RWPE2 (cell line): ENCODE results near the gene TBC1D21.

Experiments used
- ATAC-seq: fragments of 200-7000 bp; cut with Tn5 transposase; 3 replicates; pipeline ENCODE4 v1.9.1; 2021; ENCODE audit warnings: low read depth
- DNase-seq: peaks from one replicate; pipeline ENCODE4 v3.0.0-alpha.2; 2020; ENCODE audit warnings: low spot score
- H3K27ac ChIP-seq: fragments of 450-650 bp; 2 replicates; pipeline ENCODE4 v1.5.1; 2017; ENCODE audit warnings: mild to moderate bottlenecking; ENCODE audit not compliant: poor library complexity, severe bottlenecking
- H3K27me3 ChIP-seq: fragments of 250-450 bp; sonication (Bioruptor Pico); 2 replicates; pipeline ENCODE4 v1.5.1; 2021; ENCODE audit warnings: mild to moderate bottlenecking, moderate library complexity; ENCODE audit not compliant: insufficient read depth, poor library complexity, severe bottlenecking
- H3K36me3 ChIP-seq: fragments of 250-450 bp; sonication (Bioruptor Pico); 2 replicates; pipeline ENCODE4 v1.5.1; 2020; ENCODE audit warnings: low read depth, mild to moderate bottlenecking, moderate library complexity
- H3K4me1 ChIP-seq: fragments of 250-450 bp; sonication (Bioruptor Pico); 2 replicates; pipeline ENCODE4 v1.5.1; 2021; ENCODE audit warnings: mild to moderate bottlenecking, moderate library complexity; ENCODE audit not compliant: insufficient read depth, poor library complexity, severe bottlenecking
- H3K4me3 ChIP-seq: fragments of 250-450 bp; sonication (Bioruptor Pico); 2 replicates; pipeline ENCODE4 v1.5.1; 2021; ENCODE audit warnings: mild to moderate bottlenecking, moderate library complexity; ENCODE audit not compliant: severe bottlenecking
- H3K9me3 ChIP-seq: fragments of 250-450 bp; sonication (Bioruptor Pico); 2 replicates; pipeline ENCODE4 v1.5.1; 2021; ENCODE audit warnings: mild to moderate bottlenecking, moderate library complexity; ENCODE audit not compliant: severe bottlenecking
- TF ChIP-seq, protein P1 (sequence below): fragments of 450-650 bp; IDR thresholded peaks from one replicate; pipeline ENCODE4 v1.5.1; 2017; ENCODE audit warnings: mild to moderate bottlenecking, moderate library complexity; ENCODE audit not compliant: poor library complexity, severe bottlenecking

The TBC1D21 gene

DNA sequence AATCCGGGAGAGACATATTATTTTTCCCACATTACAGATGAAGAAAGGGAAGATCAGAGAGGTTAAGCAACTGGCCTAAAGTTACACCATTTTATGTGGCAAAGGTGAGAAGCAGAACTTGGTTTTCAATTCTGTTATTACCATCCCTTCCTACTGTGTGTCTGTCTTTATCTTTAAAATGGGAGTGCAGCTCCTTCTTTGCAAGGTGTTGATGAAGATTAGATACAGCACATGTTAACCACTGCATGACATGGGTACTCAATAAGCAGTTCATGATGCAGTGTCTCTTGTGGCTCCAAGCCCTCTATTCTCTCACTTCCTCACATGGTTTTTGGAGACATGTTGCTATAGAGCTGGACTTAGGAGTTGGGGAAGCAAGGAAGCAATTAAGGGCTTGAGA lies 23.1 kb upstream of the TBC1D21 start:
- TF ChIP-seq, protein P1, sequence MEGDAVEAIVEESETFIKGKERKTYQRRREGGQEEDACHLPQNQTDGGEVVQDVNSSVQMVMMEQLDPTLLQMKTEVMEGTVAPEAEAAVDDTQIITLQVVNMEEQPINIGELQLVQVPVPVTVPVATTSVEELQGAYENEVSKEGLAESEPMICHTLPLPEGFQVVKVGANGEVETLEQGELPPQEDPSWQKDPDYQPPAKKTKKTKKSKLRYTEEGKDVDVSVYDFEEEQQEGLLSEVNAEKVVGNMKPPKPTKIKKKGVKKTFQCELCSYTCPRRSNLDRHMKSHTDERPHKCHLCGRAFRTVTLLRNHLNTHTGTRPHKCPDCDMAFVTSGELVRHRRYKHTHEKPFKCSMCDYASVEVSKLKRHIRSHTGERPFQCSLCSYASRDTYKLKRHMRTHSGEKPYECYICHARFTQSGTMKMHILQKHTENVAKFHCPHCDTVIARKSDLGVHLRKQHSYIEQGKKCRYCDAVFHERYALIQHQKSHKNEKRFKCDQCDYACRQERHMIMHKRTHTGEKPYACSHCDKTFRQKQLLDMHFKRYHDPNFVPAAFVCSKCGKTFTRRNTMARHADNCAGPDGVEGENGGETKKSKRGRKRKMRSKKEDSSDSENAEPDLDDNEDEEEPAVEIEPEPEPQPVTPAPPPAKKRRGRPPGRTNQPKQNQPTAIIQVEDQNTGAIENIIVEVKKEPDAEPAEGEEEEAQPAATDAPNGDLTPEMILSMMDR, result no peak
- DNase-seq, result no peak
- H3K36me3 ChIP-seq, result no peaks in the 10 kb centered on the region

DNA sequence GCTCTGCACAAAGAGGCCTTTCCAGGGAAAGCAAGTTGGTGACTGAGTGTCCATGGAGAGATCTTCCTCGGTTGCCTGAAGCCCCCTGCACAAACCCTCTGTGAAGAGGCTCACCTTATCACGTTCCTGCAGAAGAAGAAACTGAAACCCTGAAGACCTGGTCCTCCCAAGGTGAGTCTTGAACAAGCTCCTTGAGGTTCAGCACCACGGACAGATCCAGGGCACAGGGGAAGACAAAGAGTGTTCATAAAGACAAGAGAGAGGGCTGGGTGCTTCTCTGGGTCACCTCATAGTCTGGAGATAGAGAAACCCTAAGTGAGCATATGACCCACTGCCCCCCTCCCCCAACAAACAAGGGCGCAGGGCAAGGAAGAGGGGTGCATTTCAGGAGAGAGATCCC lies 21.7 kb upstream of the TBC1D21 start:
- no peak overlapping the region for H3K4me3 ChIP-seq
- H3K27ac ChIP-seq, result no peak overlapping the region
- H3K27me3 ChIP-seq, result no peaks in the 10 kb centered on the region
- DNase-seq (peak; percentile 75), ATAC-seq (peak; percentile 59; the same call in 2 of the 3 replicates)
- H3K4me1 ChIP-seq, result no peaks in the 10 kb centered on the region
- TF ChIP-seq, protein P1, result no peak
- no peaks in the 10 kb centered on the region for H3K9me3 ChIP-seq
- H3K36me3 ChIP-seq, result no peaks in the 10 kb centered on the region

More for the DNA sequence above, 23.1 kb upstream of the TBC1D21 start:
- Histone ChIP-seq H3K9me3 (no peaks in the 10 kb centered on the region), H3K27me3 (no peaks in the 10 kb centered on the region), H3K4me3 (no peak overlapping the region), H3K4me1 (no peaks in the 10 kb centered on the region), H3K27ac (no peak overlapping the region)
- no peak for ATAC-seq

DNA sequence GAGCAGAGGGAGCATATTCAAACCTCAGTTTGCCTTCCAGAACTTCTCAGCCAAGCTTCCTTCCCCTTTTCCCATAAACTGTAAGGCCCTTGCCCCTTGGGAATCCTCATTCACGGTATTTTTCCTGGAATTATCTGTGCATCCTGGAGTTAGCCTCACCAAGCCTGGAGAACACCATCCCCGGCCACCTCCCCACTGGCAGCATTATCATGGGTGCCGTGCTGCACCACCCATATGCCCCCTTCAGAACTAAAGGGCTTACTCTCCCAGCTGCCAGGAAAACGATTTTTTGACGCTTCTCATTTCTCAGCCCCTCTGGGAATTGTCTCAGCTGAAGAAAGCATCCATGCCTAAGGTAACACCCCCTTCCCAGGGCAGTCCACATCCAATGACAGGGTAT lies 20.9 kb upstream of the TBC1D21 start:
- H3K27me3 ChIP-seq, result no peaks in the 10 kb centered on the region
- ATAC-seq (no peak), DNase-seq (peak; percentile 42)
- no peak overlapping the region for H3K27ac ChIP-seq
- no peak overlapping the region for H3K4me3 ChIP-seq
- H3K4me1 ChIP-seq, result no peaks in the 10 kb centered on the region
- TF ChIP-seq, protein P1, result no peak
- no peaks in the 10 kb centered on the region for H3K36me3 ChIP-seq
- H3K9me3 ChIP-seq, result no peaks in the 10 kb centered on the region

DNA sequence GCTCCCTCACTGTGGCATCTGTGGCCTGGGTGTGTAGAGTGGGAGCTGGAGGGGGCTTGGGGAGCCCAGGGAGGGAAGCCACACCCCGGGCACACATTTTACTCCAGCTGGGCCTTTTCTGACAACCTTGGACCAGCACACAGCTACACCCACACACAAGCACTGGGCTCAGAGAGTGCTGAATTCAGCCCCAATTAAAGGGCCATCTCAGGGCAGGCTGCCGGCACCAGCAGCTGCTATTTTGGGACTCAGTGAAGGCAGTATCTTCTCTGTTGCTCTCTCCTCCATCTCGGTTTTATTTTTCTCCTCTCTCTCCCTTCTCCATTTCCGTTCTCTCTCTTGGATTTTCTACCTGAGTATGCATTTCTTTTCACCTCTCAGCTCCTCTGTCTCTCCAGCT lies 19.1 kb upstream of the TBC1D21 start:
- peak; percentile 48 for DNase-seq
- ATAC-seq, result no peak
- Histone ChIP-seq H3K4me3 (no peak overlapping the region), H3K4me1 (no peaks in the 10 kb centered on the region), H3K36me3 (no peaks in the 10 kb centered on the region), H3K9me3 (no peaks in the 10 kb centered on the region), H3K27ac (no peak overlapping the region), H3K27me3 (no peaks in the 10 kb centered on the region)
- TF ChIP-seq, protein P1, result no peak

DNA sequence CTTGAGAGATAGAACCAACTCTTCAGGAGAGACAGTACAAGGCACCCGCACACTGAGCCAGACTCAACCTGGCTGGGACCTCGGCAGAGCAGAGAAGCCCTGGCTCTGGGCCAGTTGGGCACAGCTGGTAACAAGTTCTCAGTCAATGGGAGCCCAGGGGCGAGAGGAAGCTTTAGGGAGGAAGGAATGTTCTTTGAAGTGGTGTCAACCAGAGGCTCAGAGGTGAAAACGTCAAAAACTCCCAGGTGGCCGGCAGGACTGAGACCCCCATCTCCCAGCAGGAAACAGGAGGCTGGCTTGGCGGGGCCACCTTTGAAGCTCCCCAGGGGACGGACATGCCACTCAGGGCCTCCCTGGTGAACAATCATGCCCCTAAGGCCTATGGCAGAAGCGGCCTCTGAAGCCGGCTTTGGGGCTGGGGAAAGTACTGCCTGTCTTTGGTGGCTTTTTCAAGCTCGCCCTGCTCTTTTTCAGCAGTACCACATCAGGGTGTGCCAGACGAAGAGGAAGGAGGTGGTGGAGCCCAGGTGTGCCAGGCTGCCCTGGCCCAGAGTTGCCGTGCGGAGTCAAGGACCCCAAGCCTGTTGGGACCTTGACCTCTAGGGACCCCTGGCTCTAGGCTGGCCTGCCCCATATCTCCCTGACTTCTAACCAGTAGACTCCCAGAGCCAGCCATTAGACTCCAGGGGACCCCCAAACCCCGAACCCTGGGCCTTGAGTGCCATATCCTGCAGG lies 16.7 kb upstream of the TBC1D21 start:
- TF ChIP-seq, protein P1, result no peak
- Histone ChIP-seq H3K27me3 (peaks cover 13% of the 10 kb centered on the region), H3K4me3 (no peak overlapping the region), H3K36me3 (no peaks in the 10 kb centered on the region), H3K4me1 (no peaks in the 10 kb centered on the region), H3K9me3 (no peaks in the 10 kb centered on the region), H3K27ac (no peak overlapping the region)
- DNase-seq, result peak; percentile 55
- no peak for ATAC-seq
